Endothelial cell of umbilical vein (primary cell): ENCODE results near the gene BCL7A. TPM values are rescaled to one million over a fixed set of nuclear protein-coding genes. Genes with fewer than 3 reads are reported as not detected.

ENCODE experiments used
- BruUV-seq: library from RNA; stranded (reverse); fragments of 400-500 nt; replicated peaks from 2 replicates; lab custom pipeline; 2021; lab: Mats Ljungman, UMichigan
- CTCF ChIA-PET: fragments of 300-600, 350-600 bp; sonication (Branson Sonifier 250); formaldehyde crosslinking; loops from one replicate; lab custom pipeline; 2021; ENCODE audit warnings: antibody characterized with exemption, inconsistent platforms; lab: Charles Lee
- POLR2A ChIA-PET: fragments of 300-600, 350-600 bp; sonication (Branson Sonifier 250); formaldehyde crosslinking; loops from one replicate; lab custom pipeline; 2021; ENCODE audit warnings: antibody characterized with exemption, inconsistent platforms; lab: Charles Lee
- DNase-seq: peaks from one replicate; pipeline ENCODE4 v3.0.0-alpha.2; 2011; ENCODE audit warnings: low read depth, low spot score
- FAIRE-seq: peaks from 2 replicates; lab custom pipeline; 2011; peaks lifted over from hg19 to GRCh38; lab: Jason Lieb, UNC
- H2AFZ ChIP-seq: 2 replicates; pipeline ENCODE4 v1.6.0; 2012; ENCODE audit warnings: low read depth, low read length, control low read depth, inconsistent platforms
- H3K27ac ChIP-seq: 2 replicates; pipeline ENCODE4 v1.5.1; 2011; ENCODE audit warnings: low read depth, mild to moderate bottlenecking, control low read depth, low read length, moderate library complexity; ENCODE audit not compliant: insufficient read depth
- H3K27me3 ChIP-seq, 2 experiments: 2 replicates each; pipeline versions ENCODE4 v1.6.0 to v1.6.1; 2011; ENCODE audit warnings: low read length in 2 of 2, mixed read lengths in 1 of 2; ENCODE audit not compliant: control insufficient read depth in 2 of 2, insufficient read depth in 2 of 2
- H3K36me3 ChIP-seq, 2 experiments: 2 replicates in 1 of 2; 3 replicates in 1 of 2; pipeline ENCODE4 v1.5.1; 2011; ENCODE audit warnings: low read length in 2 of 2, mild to moderate bottlenecking in 1 of 2, moderate library complexity in 1 of 2; ENCODE audit not compliant: control insufficient read depth in 2 of 2, insufficient read depth in 2 of 2; ENCODE audit errors: extremely low read depth in 1 of 2
- H3K4me1 ChIP-seq: 3 replicates; pipeline ENCODE4 v1.5.1; 2011; ENCODE audit warnings: mild to moderate bottlenecking, low read length; ENCODE audit not compliant: control insufficient read depth, insufficient read depth; ENCODE audit errors: extremely low read depth
- H3K4me2 ChIP-seq: 2 replicates; pipeline ENCODE4 v1.6.1; 2011; ENCODE audit warnings: low read length, control low read depth, mixed read lengths; ENCODE audit not compliant: insufficient read depth
- H3K4me3 ChIP-seq, 3 experiments: fragments of 200-600 bp in 1 of 3; sonication (generic), shearing (Covaris generic) in 1 of 3; replicated peaks in 1 of 3; 2 replicates each; pipeline ENCODE4 v1.5.1; 2011 to 2016; ENCODE audit warnings: control low read depth in 3 of 3, low read length in 3 of 3, mild to moderate bottlenecking in 2 of 3, inconsistent platforms in 1 of 3, low read depth in 1 of 3, moderate library complexity in 1 of 3; ENCODE audit not compliant: insufficient read depth in 1 of 3
- H3K79me2 ChIP-seq: 2 replicates; pipeline ENCODE4 v1.6.0; 2012; ENCODE audit warnings: low read length, inconsistent platforms; ENCODE audit not compliant: control insufficient read depth, insufficient read depth
- H3K9ac ChIP-seq: replicated peaks from 2 replicates; pipeline ENCODE3; 2011; ENCODE audit warnings: low read length, control low read depth; ENCODE audit not compliant: insufficient read depth; ENCODE audit errors: extremely low read depth
- H3K9me1 ChIP-seq: replicated peaks from 3 replicates; pipeline ENCODE4 v1.6.0; 2011; ENCODE audit warnings: mild to moderate bottlenecking, low read length; ENCODE audit not compliant: control insufficient read depth, insufficient read depth; ENCODE audit errors: extremely low read depth
- H3K9me3 ChIP-seq: replicated peaks from 2 replicates; pipeline ENCODE4 v1.5.1; 2012; ENCODE audit warnings: low read length, inconsistent platforms; ENCODE audit not compliant: control insufficient read depth, insufficient read depth
- H4K20me1 ChIP-seq: replicated peaks from 2 replicates; pipeline ENCODE3; 2011; ENCODE audit warnings: mild to moderate bottlenecking, low read length; ENCODE audit not compliant: control insufficient read depth, insufficient read depth; ENCODE audit errors: extremely low read depth
- EZH2 ChIP-seq: IDR thresholded peaks from 2 replicates; pipeline ENCODE4 v1.6.1; 2012; ENCODE audit warnings: borderline replicate concordance, low read depth, mild to moderate bottlenecking, moderate library complexity, low read length, inconsistent platforms; ENCODE audit not compliant: severe bottlenecking
- FOS ChIP-seq: IDR thresholded peaks from 2 replicates; pipeline ENCODE4 v1.6.1; 2011; ENCODE audit warnings: mild to moderate bottlenecking, low read length, moderate library complexity, borderline replicate concordance; ENCODE audit not compliant: insufficient read depth
- GATA2 ChIP-seq: IDR thresholded peaks from 2 replicates; pipeline ENCODE4 v1.7.0; 2011; ENCODE audit warnings: low read depth, mild to moderate bottlenecking, moderate library complexity, mixed read lengths, low read length; ENCODE audit not compliant: insufficient read length, insufficient read depth
- JUN ChIP-seq: IDR thresholded peaks from 2 replicates; pipeline ENCODE4 v1.6.1; 2011; ENCODE audit warnings: borderline replicate concordance, low read depth; ENCODE audit not compliant: insufficient read length, insufficient read depth
- MYC ChIP-seq: IDR thresholded peaks from one replicate; pipeline ENCODE4 v1.6.1; 2011; ENCODE audit warnings: mild to moderate bottlenecking, low read depth, low read length
- POLR2A ChIP-seq: IDR thresholded peaks from 2 replicates; pipeline ENCODE4 v1.6.1; 2012; ENCODE audit warnings: low read depth, mild to moderate bottlenecking, control low read depth, low read length
- POLR2AphosphoS5 ChIP-seq: IDR thresholded peaks from 2 replicates; pipeline ENCODE4 v1.6.1; 2012; ENCODE audit warnings: low read depth, mild to moderate bottlenecking, control low read depth, low read length, moderate library complexity; ENCODE audit not compliant: insufficient read depth
- dilution Hi-C: fragments of 300-500 bp; cut with MboI; formaldehyde crosslinking; loops from one replicate; pipeline ENCODE4 v1.15.0; 2019; ENCODE audit warnings: low sequenced_read_pairs; ENCODE audit not compliant: extremely low pct_ligation_motif_present
- intact Hi-C: fragments of 100-400 bp; cut with micrococcal nuclease; formaldehyde crosslinking; loops from one replicate; pipeline ENCODE4 v1.10.0; 2022
- polyA plus RNA-seq, 4 experiments: library from polyadenylated mRNA; depleted of rRNA in 3 of 4; stranded (reverse) in 3 of 4; unstranded in 1 of 4; fragments of >200 nt; gene quantifications; 2 replicates each; pipeline versions ENCODE4 v1.2.1 to v1.2.3, GENCODE V29; 2011 to 2012; ENCODE audit warnings: missing spikeins in 1 of 4
- total RNA-seq: library from RNA; stranded (reverse); gene quantifications from 2 replicates; pipeline ENCODE4 v1.2.3, GENCODE V29; 2021
- TF ChIP-seq, protein P1 (sequence below): IDR thresholded peaks from 2 replicates; pipeline ENCODE4 v1.6.1; 2011; ENCODE audit not compliant: insufficient read depth, insufficient read length
- TF ChIP-seq, protein P2 (sequence below), 2 donors: IDR thresholded peaks; 1 replicate in 1 of 2; 2 replicates in 1 of 2; pipeline ENCODE4 v1.5.1; 2011; ENCODE audit warnings: low read length in 2 of 2, mild to moderate bottlenecking in 2 of 2, moderate library complexity in 2 of 2, control low read depth in 1 of 2, inconsistent platforms in 1 of 2, low read depth in 1 of 2; ENCODE audit not compliant: insufficient read depth in 1 of 2; ENCODE audit errors: extremely low read depth in 1 of 2

BCL7A gene
- total and polyA plus RNA-seq, 2 donors (not counting 3 experiments of a cell fraction or from before 2014, with no cell fraction given), result 9.7 to 11.1 TPM

DNA sequence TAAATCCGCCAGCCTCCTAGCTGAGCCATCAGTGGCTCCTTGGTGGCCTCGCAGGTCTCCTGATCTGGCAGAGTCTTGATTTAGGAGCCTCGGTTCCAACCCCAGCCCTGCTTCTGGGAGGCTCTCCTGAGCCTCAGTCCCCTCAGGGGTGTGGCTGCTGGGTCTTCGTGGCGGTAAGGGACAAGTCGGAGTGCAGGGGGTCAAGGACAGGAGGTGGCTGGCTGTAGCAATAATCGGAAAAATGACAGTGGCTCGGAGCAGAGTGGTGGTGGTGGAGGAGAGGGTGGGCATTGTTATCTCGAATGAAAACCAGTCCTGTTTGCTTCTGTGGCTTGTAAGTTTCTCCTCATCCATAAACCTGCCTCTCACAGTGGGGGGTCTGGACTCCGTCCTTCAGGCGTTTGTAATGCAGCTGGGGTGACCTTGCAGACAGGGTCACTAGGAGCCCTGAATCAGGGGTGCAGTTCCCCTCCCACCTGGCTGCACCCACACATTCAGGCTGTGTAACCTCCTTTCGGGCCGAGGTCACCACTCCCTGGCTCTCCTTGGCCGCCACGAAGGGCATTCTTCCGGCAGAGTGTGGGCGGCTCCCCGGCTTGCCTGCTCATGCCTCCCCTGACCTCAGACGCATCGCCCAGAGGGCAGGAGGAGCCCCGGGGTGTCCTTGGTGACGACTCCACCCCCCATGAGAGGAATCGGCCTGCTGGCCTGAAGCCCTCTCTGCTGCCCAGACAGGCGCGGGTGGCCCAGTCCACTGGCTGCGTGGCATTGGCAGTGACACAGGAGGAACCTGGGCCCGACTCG is 8.1 kb downstream of the BCL7A start:
- Histone ChIP-seq H3K27ac (no peak overlapping the region), H3K4me1 (no peaks in the 10 kb centered on the region), H3K9me3 (no peaks in the 10 kb centered on the region), H3K4me3 (no peak overlapping the region), H3K4me2 (no peak overlapping the region), H4K20me1 (no peaks in the 10 kb centered on the region), H3K36me3 (no peaks in the 10 kb centered on the region), H3K79me2 (peaks cover 14% of the 10 kb centered on the region), H2AFZ (no peak overlapping the region), H3K9me1 (no peaks in the 10 kb centered on the region), H3K27me3 (no peaks in the 10 kb centered on the region), H3K9ac (no peak overlapping the region)
- ChIA-PET POLR2A (no interaction called here), CTCF (no interaction called here)
- dilution Hi-C loops (no loop called here), intact Hi-C loops (no loop called here)
- no TSS peak for BruUV-seq
- FAIRE-seq (no peak), DNase-seq (no peak)
- TF ChIP-seq GATA2, result no peak
- no peak for TF ChIP-seq POLR2A
- TF ChIP-seq, protein P1, sequence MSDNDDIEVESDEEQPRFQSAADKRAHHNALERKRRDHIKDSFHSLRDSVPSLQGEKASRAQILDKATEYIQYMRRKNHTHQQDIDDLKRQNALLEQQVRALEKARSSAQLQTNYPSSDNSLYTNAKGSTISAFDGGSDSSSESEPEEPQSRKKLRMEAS, result no peak
- TF ChIP-seq FOS, result no peak
- TF ChIP-seq MYC, result no peak
- TF ChIP-seq POLR2AphosphoS5, result no peak
- TF ChIP-seq JUN, result no peak
- TF ChIP-seq EZH2, result no peak
- TF ChIP-seq, protein P2, sequence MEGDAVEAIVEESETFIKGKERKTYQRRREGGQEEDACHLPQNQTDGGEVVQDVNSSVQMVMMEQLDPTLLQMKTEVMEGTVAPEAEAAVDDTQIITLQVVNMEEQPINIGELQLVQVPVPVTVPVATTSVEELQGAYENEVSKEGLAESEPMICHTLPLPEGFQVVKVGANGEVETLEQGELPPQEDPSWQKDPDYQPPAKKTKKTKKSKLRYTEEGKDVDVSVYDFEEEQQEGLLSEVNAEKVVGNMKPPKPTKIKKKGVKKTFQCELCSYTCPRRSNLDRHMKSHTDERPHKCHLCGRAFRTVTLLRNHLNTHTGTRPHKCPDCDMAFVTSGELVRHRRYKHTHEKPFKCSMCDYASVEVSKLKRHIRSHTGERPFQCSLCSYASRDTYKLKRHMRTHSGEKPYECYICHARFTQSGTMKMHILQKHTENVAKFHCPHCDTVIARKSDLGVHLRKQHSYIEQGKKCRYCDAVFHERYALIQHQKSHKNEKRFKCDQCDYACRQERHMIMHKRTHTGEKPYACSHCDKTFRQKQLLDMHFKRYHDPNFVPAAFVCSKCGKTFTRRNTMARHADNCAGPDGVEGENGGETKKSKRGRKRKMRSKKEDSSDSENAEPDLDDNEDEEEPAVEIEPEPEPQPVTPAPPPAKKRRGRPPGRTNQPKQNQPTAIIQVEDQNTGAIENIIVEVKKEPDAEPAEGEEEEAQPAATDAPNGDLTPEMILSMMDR (IDR thresholded peaks at IDR 0.05; ENCODE audit: extremely low read depth in 1 of 2, insufficient read depth in 1 of 2, low read depth in 1 of 2, low read length in 2 of 2), result no peak
